Right lung (tissue), 5 donors: ENCODE measurements around the gene PMIS2. TPM values are rescaled to one million over a fixed set of nuclear protein-coding genes. Genes with fewer than 3 reads are reported as not detected.
A peak's percentile ranks its signal among the peaks of the same experiment; 100 is the strongest.

Experiments used
- DNase-seq, 2 donors: peaks; one replicate each; pipeline ENCODE4 v3.0.0-alpha.2; 2013
- polyA plus RNA-seq, 5 donors: library from polyadenylated mRNA; unstranded; fragments of 120-200 nt; gene quantifications; one replicate each; pipeline versions ENCODE4 v1.2.1 to v1.2.3, GENCODE V29; 2013; ENCODE audit warnings: inconsistent platforms in 1 of 5, low replicate concordance in 1 of 5; ENCODE audit not compliant: insufficient read length in 5 of 5, insufficient read depth in 1 of 5

Gene PMIS2
- polyA plus RNA-seq, 5 donors = not detected

GRCh38 chr19:35628565-35629331 lies 42.8 kb downstream of the PMIS2 start, which contains the start of gene RBM42:
Gene RBM42 (plus strand): TSS chr19:35629036. CDS start chr19:35629154, 118 bp downstream.
- peak; percentile 98 to 99 for DNase-seq

- DNase-seq = no peak
These were observed 43.3 kb downstream of the PMIS2 start for GRCh38 chr19:35629332-35629633.

- DNase-seq = no peak
These were observed 47.9 kb downstream of the PMIS2 start for GRCh38 chr19:35633727-35634440.

GRCh38 chr19:35636651-35637050 lies 50.7 kb downstream of the PMIS2 start:
- no peak for DNase-seq

Other genes starting within 250 kb of the PMIS2 start
- gene FFAR1, start 238.3 kb upstream of the PMIS2 start, polyA plus RNA-seq = under 1 TPM in 3 of 5 donors, not detected in 2; 0.10 to 0.49 (median 0.44) TPM
- gene FFAR3, start 227.7 kb upstream of the PMIS2 start, polyA plus RNA-seq = under 1 TPM in 3 of 5 donors, not detected in 2; 0.29 to 0.39 (median 0.29) TPM
- gene GPR42, start 215.1 kb upstream of the PMIS2 start, polyA plus RNA-seq = under 1 TPM in 2 of 5 donors, not detected in 3; 0.10 to 0.25 TPM
- gene FFAR2, start 137.9 kb upstream of the PMIS2 start, polyA plus RNA-seq = under 1 TPM; 0.19 to 0.49 (median 0.34) TPM
- 1 to 10 TPM in 4 of 5 donors, under 1 TPM in 1; 0.69 to 1.8 (median 1.4) TPM for gene KRTDAP, start 95.7 kb upstream of the PMIS2 start, polyA plus RNA-seq
- gene DMKN, start 72.5 kb upstream of the PMIS2 start, polyA plus RNA-seq = 100 to 1,000 TPM in 4 of 5 donors, 10 to 100 TPM in 1; 91.2 to 146 (median 119) TPM
- gene SBSN, start 57.9 kb upstream of the PMIS2 start, polyA plus RNA-seq = not detected
- gene GAPDHS, start 52.7 kb upstream of the PMIS2 start, polyA plus RNA-seq = not detected
- 10 to 100 TPM; 48.9 to 78.4 (median 58.9) TPM for gene TMEM147, start 40.5 kb upstream of the PMIS2 start, polyA plus RNA-seq
- gene ATP4A, start 22.5 kb upstream of the PMIS2 start, polyA plus RNA-seq = not detected
- gene HAUS5, start 26.6 kb downstream of the PMIS2 start, polyA plus RNA-seq = 10 to 100 TPM; 25.0 to 31.9 (median 28.0) TPM
- gene RBM42, start 42.9 kb downstream of the PMIS2 start, polyA plus RNA-seq = 10 to 100 TPM; 43.0 to 84.8 (median 53.7) TPM
- gene ETV2, start 55.6 kb downstream of the PMIS2 start, polyA plus RNA-seq = 1 to 10 TPM; 1.5 to 4.6 (median 2.0) TPM
- gene COX6B1, start 62.1 kb downstream of the PMIS2 start, polyA plus RNA-seq = 100 to 1,000 TPM; 214 to 280 (median 243) TPM
- under 1 TPM in 4 of 5 donors, not detected in 1; 0.18 to 0.40 (median 0.21) TPM for gene UPK1A, start 80.3 kb downstream of the PMIS2 start, polyA plus RNA-seq
- under 1 TPM; 0.29 to 0.85 (median 0.57) TPM for gene ZBTB32, start 118.4 kb downstream of the PMIS2 start, polyA plus RNA-seq
- 10 to 100 TPM; 21.3 to 40.3 (median 28.0) TPM for gene KMT2B, start 131.8 kb downstream of the PMIS2 start, polyA plus RNA-seq
- 1 to 10 TPM; 3.1 to 7.1 (median 4.1) TPM for gene IGFLR1, start 156.3 kb downstream of the PMIS2 start, polyA plus RNA-seq
- gene U2AF1L4, start 159.2 kb downstream of the PMIS2 start, polyA plus RNA-seq = 10 to 100 TPM; 15.1 to 21.7 (median 16.6) TPM
- gene PSENEN, start 159.5 kb downstream of the PMIS2 start, polyA plus RNA-seq = 10 to 100 TPM; 45.5 to 72.8 (median 52.3) TPM
- 10 to 100 TPM in 2 of 5 donors, 1 to 10 TPM in 3; 8.2 to 14.4 (median 9.6) TPM for gene LIN37, start 162.4 kb downstream of the PMIS2 start, polyA plus RNA-seq
- gene HSPB6, start 170.9 kb downstream of the PMIS2 start, polyA plus RNA-seq = 100 to 1,000 TPM in 1 of 5 donors, 10 to 100 TPM in 4; 47.3 to 158 (median 71.5) TPM
- gene PROSER3, start 172.0 kb downstream of the PMIS2 start, polyA plus RNA-seq = 10 to 100 TPM; 15.9 to 21.4 (median 20.2) TPM
- 10 to 100 TPM; 21.8 to 40.7 (median 27.3) TPM for gene ARHGAP33, start 189.4 kb downstream of the PMIS2 start, polyA plus RNA-seq
- 1 to 10 TPM in 1 of 5 donors, under 1 TPM in 1, not detected in 3; 0.21 to 1.0 TPM for gene PRODH2, start 226.7 kb downstream of the PMIS2 start, polyA plus RNA-seq